GM19238 (cell line): ENCODE results near the gene SLF2.
"Not testable (repeated sequence)": the region's sequence is repeated elsewhere in the genome, so short reads cannot be mapped to it uniquely, and the experiment has no call there.

Source experiments
- DNase-seq: peaks from one replicate; pipeline ENCODE4 v3.0.0; 2011; ENCODE audit warnings: low spot score; ENCODE audit not compliant: insufficient read length

SLF2 gene

GRCh38 chr10:100879741-100880360 lies 32.9 kb upstream of the SLF2 start:
- no peak for DNase-seq

- no peak for DNase-seq
Measured at GRCh38 chr10:100881556-100882213, 31.1 kb upstream of the SLF2 start.

- DNase-seq = no peak
Measured at GRCh38 chr10:100882252-100882651, 30.5 kb upstream of the SLF2 start.

- no peak for DNase-seq
Measured at GRCh38 chr10:100882671-100883311, 30.0 kb upstream of the SLF2 start.

GRCh38 chr10:100883312-100883821 lies 29.4 kb upstream of the SLF2 start:
- DNase-seq = no peak

GRCh38 chr10:100885611-100886010 lies 27.2 kb upstream of the SLF2 start:
- not testable (repeated sequence) for DNase-seq

GRCh38 chr10:100886091-100886490 lies 26.7 kb upstream of the SLF2 start:
- no peak for DNase-seq

- no peak for DNase-seq
Measured at GRCh38 chr10:100886521-100886920, 26.2 kb upstream of the SLF2 start.

GRCh38 chr10:100886963-100887362 lies 25.8 kb upstream of the SLF2 start:
- DNase-seq = no peak

- no peak for DNase-seq
Measured at GRCh38 chr10:100887761-100888296, 24.9 kb upstream of the SLF2 start.

- no peak for DNase-seq
Measured at GRCh38 chr10:100888957-100889356, 23.8 kb upstream of the SLF2 start.

- DNase-seq = no peak
Measured at GRCh38 chr10:100889546-100889945, 23.2 kb upstream of the SLF2 start.

- no peak for DNase-seq
Measured at GRCh38 chr10:100890141-100890672, 22.6 kb upstream of the SLF2 start.

- DNase-seq = no peak
Measured at GRCh38 chr10:100890673-100891317, 22.0 kb upstream of the SLF2 start.

- DNase-seq = no peak
Measured at GRCh38 chr10:100894033-100894432, 18.7 kb upstream of the SLF2 start.

- no peak for DNase-seq
Measured at GRCh38 chr10:100894589-100895294, 18.0 kb upstream of the SLF2 start.

GRCh38 chr10:100895346-100895745 lies 17.4 kb upstream of the SLF2 start:
- no peak for DNase-seq

- DNase-seq = no peak
Measured at GRCh38 chr10:100895896-100896295, 16.9 kb upstream of the SLF2 start.

GRCh38 chr10:100896876-100897461 lies 15.8 kb upstream of the SLF2 start:
- DNase-seq = no peak

GRCh38 chr10:100897976-100898375 lies 14.8 kb upstream of the SLF2 start:
- no peak for DNase-seq

GRCh38 chr10:100899171-100899570 lies 13.6 kb upstream of the SLF2 start:
- no peak for DNase-seq
